Measurements from ENCODE around the gene PROK2.

DNA sequence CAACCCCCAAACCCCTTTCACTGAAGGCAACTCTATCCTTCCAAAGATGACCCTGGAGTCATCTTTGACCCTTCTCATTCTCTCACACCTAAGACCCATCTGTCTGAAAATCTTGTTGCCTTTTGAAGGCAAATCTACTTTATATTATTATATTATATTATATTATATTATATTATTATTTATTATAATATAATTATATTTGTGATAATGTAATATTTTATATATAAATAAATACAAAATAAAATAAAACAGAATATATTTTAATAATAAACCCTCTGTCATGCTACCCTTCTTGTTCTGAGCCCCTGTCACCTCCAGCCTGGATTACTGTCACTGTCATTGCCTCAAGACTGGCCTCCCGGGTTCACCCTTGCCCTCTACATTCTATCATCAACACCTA is 5.0 kb upstream of the PROK2 start:
- no peak for TF ChIP-seq CTCF (IDR thresholded peaks at IDR 0.05)
- no peak for TF ChIP-seq POLR2A (IDR thresholded peaks at IDR 0.05)
